ENCODE results near the gene TSPEAR.
"Not testable (repeated sequence)": the region's sequence is repeated elsewhere in the genome, so short reads cannot be mapped to it uniquely, and the experiment has no call there.

TSPEAR gene

DNA sequence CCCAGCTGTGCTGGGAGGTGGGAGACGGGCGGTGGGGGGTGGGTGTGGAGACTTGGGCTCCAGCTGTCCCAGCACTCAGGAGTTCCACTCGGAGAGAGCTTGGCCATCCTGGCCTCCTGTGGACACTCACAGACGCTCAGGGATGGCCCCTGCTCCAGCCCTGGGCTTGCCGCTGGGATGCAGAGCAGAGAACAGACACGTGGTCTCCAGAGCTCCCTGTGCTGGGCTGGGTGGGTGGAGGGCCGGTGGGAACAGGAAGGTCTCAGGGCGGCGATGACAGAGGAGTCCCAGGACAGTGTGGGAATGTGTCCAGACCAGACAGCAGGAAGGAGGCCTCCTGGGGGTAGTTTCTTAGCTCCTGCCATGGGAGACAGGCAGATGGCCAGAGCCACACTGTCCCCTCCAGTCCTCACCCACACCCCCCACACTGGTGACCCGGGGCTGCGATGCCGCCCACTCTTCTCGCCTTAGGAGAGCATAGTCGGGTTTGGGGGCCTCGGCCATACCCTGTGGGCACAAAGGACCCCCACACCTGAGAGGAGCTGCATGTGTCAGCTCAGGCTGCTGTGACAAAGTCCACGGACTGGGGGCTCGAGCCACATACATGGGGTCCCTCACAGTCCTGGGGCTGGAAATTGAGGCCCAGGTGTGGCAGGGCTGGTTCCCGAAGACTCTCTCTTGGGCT is 82.5 kb downstream of the TSPEAR start:
- DNase-seq (ENCODE audit: low read depth, low spot score): no peak

GRCh38 chr21:44627831-44628233 is 83.5 kb downstream of the TSPEAR start:
- DNase-seq (ENCODE audit: low read depth, low spot score): not testable (repeated sequence)

DNA sequence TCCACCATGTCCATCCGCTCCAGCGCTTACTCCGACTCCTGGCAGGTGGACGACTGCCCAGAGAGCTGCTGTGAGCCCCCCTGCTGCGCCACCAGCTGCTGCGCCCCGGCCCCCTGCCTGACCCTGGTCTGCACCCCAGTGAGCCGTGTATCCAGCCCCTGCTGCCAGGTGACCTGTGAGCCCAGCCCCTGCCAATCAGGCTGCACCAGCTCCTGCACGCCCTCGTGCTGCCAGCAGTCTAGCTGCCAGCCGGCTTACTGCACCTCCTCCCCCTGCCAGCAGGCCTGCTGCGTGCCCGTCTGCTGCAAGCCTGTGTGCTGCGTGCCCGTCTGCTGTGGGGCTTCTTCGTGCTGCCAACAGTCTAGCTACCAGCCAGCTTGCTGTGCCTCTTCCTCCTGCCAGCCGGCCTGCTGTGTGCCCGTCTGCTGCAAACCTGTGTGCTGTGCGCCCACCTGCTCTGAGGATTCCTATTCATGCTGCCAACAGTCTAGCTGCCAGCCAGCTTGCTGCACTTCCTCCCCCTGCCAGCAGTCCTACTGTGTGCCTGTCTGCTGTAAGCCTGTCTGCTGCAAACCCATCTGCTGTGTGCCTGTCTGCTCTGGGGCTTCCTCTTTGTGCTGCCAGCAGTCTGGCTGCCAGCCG is 84.1 kb downstream of the TSPEAR start:
- not testable (repeated sequence) for DNase-seq (ENCODE audit: low read depth, low spot score)

DNA sequence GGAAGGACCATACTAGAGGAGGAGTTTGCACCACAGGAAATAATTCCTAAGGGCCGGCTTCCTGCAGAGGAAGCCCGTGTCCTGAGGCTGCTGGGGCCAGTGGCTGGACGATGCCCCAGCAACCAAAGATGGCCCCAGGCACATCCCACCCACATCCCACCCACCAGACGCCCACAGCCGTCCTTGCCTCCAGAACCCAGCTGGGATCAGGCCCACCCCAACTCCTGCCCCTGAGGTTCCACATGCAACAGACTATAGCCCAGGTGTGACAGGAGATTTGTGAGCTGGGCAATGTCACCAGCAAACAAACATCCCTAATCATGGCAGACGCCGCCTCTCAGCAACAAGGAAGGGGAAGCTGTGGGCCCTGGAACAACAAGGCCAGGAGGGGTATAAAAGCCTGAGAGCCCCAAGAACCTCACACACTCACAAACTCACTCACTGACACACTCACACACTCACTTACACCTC is 84.7 kb downstream of the TSPEAR start, which contains the start of gene KRTAP10-9:
Gene KRTAP10-9 (plus strand): TSS at position 421 of the 471 bp plus-strand sequence. CDS start 79 bp downstream, outside the sequence.
- DNase-seq (ENCODE audit: low read depth, low spot score): no peak

DNA sequence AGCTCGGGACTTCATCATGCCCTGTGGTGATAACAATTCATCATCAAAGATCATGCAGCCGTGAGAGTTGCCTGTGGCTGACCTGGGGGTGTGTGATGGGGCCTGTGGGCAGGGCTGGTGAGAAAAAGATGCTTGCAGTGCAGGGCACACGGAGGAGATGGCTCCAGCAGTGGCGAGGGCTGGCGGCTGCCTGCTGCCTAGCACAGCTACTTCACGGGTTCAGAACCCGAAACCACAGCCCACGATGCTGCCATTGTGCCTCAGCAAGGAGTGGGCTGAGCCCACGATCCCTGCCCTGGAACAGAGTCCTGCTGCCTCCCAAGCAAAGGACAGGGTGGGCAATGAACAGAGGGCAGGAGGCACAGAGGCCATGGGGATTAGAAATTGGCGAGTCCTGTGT is 85.1 kb downstream of the TSPEAR start:
- DNase-seq (ENCODE audit: low read depth, low spot score): no peak

- DNase-seq (ENCODE audit: low read depth, low spot score): no peak
Observed at GRCh38 chr21:44625756-44626155, 85.6 kb downstream of the TSPEAR start.

DNA sequence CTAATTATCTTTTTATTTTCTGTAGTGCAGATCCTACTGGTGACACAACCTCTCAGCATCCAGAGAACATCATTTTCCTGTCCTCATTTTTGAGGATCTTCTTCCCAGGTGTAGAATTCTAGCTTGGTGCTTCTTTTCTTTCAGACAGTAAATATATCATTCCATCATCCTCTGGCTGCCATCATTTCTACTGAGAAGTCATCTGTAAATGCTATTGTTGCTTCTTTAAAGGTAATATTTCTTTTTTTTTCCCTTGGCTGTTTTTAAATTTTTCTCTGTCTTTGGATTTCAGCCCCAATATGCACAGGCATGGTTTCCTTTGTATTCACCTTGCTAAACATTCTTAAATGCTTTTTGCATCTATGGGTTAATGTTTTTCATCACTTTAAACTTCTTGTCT is 87.8 kb downstream of the TSPEAR start:
- no peak for DNase-seq (ENCODE audit: low read depth, low spot score)

DNA sequence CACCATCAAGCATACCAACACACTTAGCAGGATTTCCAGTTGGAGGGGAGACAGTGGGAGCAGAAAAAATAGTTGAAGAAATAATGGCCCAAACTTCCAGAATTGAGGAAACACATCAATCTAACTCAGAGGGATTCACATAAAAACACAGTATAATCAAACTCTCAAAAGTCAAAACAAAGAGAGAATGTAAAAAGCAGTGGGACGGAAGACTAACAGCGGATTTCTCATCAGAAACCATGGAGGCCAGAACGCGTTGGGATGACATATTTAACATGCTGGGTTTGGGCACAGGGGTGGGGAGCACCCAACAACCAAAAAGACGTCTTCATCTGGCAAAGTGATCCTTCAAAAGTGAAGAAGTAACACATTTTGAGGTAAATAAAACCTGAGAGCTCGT is 91.5 kb downstream of the TSPEAR start:
- no peak for DNase-seq (ENCODE audit: low read depth, low spot score)

DNA sequence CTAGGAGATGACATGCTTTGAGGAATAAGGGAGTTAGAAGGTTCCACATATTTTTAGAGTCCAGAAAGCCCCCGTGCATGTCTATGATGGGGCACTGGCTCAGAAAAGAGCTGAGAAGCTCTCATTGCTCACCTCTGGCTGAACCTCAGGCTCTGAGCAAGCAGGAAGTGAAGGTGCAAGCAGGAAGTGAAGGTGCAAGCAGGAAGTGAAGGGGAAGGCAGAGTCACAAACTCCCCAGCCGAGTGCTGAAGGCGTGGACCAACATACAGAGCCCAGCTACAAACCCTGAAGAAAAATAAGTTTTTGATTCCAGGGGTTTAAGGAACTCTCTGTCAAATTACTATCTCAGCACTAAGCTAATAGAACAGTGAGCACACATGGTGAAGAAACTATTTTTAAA is 92.5 kb downstream of the TSPEAR start:
- DNase-seq (ENCODE audit: low read depth, low spot score): peak; percentile 50

DNA sequence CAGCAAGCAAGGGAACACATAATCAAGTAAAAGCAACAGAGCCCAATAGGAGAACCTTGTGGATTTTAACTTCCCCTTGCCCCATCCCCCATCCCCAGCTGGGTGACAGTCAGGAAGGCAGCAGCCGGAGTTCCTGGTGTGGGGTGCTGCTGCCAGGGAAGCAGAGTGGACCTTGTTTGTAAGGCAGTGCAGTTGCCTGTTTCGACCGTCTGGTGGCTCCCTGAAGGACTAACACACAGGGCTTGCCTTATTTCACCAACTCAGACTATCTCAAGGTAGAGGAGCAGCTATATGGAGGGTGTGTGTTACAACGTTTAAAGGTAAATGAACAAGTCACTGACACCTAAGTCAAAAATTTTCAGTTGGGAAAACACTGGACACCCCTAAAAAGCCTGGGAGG is 92.9 kb downstream of the TSPEAR start:
- no peak for DNase-seq (ENCODE audit: low read depth, low spot score)

GRCh38 chr21:44617071-44617501 is 94.3 kb downstream of the TSPEAR start:
- no peak for DNase-seq (ENCODE audit: low read depth, low spot score)

DNA sequence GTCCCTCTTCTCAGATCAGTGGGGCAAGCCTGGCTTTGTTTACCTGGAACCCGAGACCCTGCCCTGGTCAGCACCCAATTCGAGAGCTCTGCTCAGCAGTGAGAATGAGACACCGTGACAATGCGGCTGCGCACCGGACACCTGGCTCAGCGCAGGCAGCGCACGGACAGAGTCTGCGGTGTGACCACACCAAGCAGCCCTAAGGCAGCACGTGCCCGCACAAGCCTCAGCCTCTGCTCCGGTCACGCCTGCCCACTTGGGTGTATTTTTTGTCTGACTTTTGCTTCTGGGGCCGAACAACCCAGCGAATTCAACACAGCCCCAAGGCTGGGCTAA is 94.8 kb downstream of the TSPEAR start:
- no peak for DNase-seq (ENCODE audit: low read depth, low spot score)

GRCh38 chr21:44615911-44616590 is 95.3 kb downstream of the TSPEAR start:
- DNase-seq (ENCODE audit: low read depth, low spot score): no peak

DNA sequence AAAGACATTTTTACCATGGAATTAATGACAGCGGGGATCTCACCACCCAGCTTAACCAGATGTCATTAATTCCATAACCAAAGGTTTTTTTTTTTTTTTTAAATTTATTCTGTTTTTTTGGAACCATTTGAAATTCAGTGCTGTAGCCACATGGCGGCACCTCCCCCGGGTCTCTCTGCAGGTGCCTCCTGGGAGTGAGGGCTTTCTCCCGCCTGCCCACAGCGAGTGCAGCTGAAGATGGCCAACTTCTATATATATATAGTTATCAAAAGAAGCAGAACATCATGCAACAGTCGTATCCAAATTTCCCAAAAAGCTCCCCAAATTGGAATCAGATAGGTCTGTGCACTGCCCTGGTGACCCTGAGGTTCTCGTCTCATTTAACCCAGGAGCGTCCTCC is 95.9 kb downstream of the TSPEAR start:
- no peak for DNase-seq (ENCODE audit: low read depth, low spot score)

DNA sequence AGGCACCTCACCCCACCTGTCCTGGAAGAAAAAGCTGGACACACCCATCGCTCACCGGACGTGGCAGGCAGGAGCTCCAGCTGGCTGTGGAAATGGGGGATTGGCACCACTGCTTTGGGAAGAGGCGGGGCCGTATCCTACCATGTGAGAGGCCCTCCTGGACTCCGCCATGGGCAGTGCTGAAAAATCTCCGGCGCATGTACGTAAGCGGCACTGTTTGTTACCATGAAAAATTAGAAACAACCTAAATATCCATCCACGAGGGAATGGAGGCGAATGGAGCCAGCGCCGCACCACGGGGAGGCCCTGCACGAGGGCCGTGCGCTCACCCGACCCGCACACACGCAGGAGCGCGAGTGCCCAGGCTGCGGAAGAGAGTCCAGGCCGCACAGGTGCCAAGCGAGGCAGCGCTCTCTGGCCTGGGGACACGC is 96.4 kb downstream of the TSPEAR start:
- DNase-seq (ENCODE audit: low read depth, low spot score): no peak

GRCh38 chr21:44614161-44614631 is 97.2 kb downstream of the TSPEAR start:
- DNase-seq (ENCODE audit: low read depth, low spot score): no peak

- DNase-seq (ENCODE audit: low read depth, low spot score): no peak
Observed at GRCh38 chr21:44613386-44614155, 97.8 kb downstream of the TSPEAR start.

DNA sequence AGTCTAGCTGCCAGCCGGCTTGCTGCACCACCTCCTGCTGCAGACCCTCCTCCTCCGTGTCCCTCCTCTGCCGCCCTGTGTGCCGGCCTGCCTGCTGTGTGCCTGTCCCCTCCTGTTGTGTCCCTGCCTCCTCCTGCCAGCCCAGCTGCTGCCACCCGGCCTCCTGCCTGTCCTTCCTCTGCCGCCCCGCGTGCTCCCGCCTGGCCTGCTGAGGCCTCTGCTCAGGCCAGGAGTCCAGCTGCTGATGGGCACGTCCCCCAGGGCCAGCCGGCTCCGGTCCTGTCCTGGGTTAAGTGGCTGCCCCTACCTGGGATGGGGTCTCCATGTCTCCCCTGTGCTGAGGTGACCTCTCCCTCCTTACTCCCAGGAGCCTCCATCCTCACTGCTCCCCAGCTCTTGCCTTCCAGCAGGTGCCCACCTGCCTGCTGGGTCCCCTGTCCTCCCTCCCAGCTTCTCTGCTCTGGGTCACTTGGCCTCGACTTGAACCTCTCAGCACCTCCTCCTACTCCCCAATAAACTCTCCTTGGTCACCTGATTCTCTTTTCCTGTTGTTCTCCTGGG is 98.6 kb downstream of the TSPEAR start:
- DNase-seq (ENCODE audit: low read depth, low spot score): no peak

DNA sequence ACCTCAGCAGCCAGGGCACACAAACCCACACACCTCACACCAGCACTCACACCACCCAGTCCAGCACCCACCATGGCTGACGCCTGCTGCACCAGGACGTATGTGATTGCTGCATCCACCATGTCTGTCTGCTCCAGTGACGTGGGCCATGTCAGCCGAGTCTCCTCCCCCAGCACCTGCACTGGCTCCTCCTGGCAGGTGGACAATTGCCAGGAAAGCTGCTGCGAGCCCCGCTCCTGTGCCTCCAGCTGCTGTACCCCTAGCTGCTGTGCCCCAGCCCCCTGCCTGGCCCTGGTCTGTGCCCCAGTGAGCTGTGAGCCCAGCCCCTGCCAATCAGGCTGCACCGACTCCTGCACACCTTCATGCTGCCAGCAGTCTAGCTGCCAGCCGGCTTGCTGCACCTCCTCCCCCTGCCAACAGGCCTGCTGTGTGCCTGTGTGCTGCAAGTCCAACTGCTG is 99.3 kb downstream of the TSPEAR start, which contains the start of gene KRTAP10-8:
Gene KRTAP10-8 (plus strand): TSS at position 51 of the 458 bp plus-strand sequence. CDS start 22 bp downstream, at position 73.
- no peak for DNase-seq (ENCODE audit: low read depth, low spot score)

- no peak for DNase-seq (ENCODE audit: low read depth, low spot score)
Observed at GRCh38 chr21:44611551-44611950, 99.8 kb downstream of the TSPEAR start.

DNA sequence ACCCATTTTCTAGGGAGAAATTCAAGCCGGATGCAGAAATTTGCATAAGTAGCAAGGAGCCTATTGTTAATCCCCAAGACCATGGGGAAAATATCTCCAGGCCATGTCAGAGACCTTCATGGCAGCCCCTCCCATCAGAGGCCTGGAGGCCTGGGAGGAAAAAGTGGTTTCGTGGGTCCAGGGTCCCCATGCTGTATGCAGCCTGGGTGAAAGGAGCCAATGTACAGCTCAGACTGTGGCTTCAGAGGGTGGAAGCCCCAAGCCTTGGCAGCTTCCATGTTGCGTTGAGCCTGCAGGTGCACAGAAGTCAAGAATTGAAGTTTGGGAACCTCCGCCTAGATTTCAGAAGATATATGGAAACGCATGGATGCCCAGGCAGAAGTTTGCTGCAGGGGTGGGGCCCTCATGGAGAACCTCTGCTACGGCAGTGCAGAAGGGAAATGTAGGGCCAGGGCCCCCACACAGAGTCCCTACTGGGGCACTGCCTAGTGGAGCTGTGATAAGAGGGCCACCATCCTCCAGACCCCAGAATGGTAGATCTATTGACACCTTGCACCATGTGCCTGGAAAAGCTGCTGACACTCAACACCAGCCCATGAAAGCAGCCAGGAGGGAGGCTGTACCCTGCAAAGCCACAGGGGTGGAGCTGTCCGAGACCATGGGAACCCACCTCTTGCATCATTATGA is 101.1 kb downstream of the TSPEAR start:
- DNase-seq (ENCODE audit: low read depth, low spot score): not testable (repeated sequence)
